ENCODE measurements around the gene CHDH. TPM values are rescaled to one million over a fixed set of nuclear protein-coding genes. Genes with fewer than 3 reads are reported as not detected.

Gene CHDH
- total RNA-seq, 2 donors from 2014 or later: 21.5 to 26.0 TPM

- TF ChIP-seq POLR2A (IDR thresholded peaks at IDR 0.05) (no peak), CTCF (IDR thresholded peaks at IDR 0.05) (no peak)
- no peak for DNase-seq
- Histone ChIP-seq H3K4me3 (no peak overlapping the region), H3K27ac (no peak overlapping the region), H3K27me3 (no peaks in the 10 kb centered on the region), H3K9me3 (no peaks in the 10 kb centered on the region), H3K36me3 (replicated peaks in 1 of 2; ENCODE audit: insufficient read depth in 1 of 2, low read depth in 2 of 2) (peaks cover 0 to 5% of the 10 kb centered on the region in 2 donors), H3K4me1 (peaks cover 17% of the 10 kb centered on the region)
- WGBS, 2 donors: 87 to 89% methylated on average over 23 to 24 of the region's 24 CpGs
- no peak for ATAC-seq
- intact Hi-C loops (cut with DNase I): no loop called here
Measured at GRCh38 chr3:53811143-53811927, 34.9 kb downstream of the CHDH start.

GRCh38 chr3:53809764-53810400 is 36.3 kb downstream of the CHDH start:
- peaks cover 21% of the 10 kb centered on the region for H3K4me1 ChIP-seq
- no peaks in the 10 kb centered on the region for H3K9me3 ChIP-seq
- H3K36me3 ChIP-seq (replicated peaks in 1 of 2; ENCODE audit: insufficient read depth in 1 of 2, low read depth in 2 of 2): peaks cover 0 to under 1% of the 10 kb centered on the region in 2 donors
- no peaks in the 10 kb centered on the region for H3K27me3 ChIP-seq
- H3K27ac ChIP-seq: no peak overlapping the region
- DNase-seq (no peak), ATAC-seq (no peak)
- TF ChIP-seq POLR2A (IDR thresholded peaks at IDR 0.05): no peak
- no peak for TF ChIP-seq CTCF (IDR thresholded peaks at IDR 0.05)
- 82 to 83% methylated on average over 26 to 28 of the region's 28 CpGs for WGBS, 2 donors
- H3K4me3 ChIP-seq: no peak overlapping the region
- intact Hi-C loops (cut with DNase I): no loop called here

- intact Hi-C loops (cut with DNase I): no loop called here
- Histone ChIP-seq H3K9me3 (no peaks in the 10 kb centered on the region), H3K4me3 (no peak overlapping the region), H3K27me3 (no peaks in the 10 kb centered on the region), H3K27ac (no peak overlapping the region), H3K4me1 (peaks cover 21% of the 10 kb centered on the region), H3K36me3 (replicated peaks in 1 of 2; ENCODE audit: insufficient read depth in 1 of 2, low read depth in 2 of 2) (no peaks in the 10 kb centered on the region)
- no peak for TF ChIP-seq CTCF (IDR thresholded peaks at IDR 0.05)
- DNase-seq (no peak), ATAC-seq (no peak)
- WGBS, 2 donors: 79 to 81% methylated on average over 10 to 12 of the region's 12 CpGs
Measured at GRCh38 chr3:53809267-53809666, 37.0 kb downstream of the CHDH start.

GRCh38 chr3:53808496-53808895 is 37.7 kb downstream of the CHDH start:
- no peak for DNase-seq
- Histone ChIP-seq H3K27ac (no peak overlapping the region), H3K36me3 (replicated peaks in 1 of 2; ENCODE audit: insufficient read depth in 1 of 2, low read depth in 2 of 2) (no peaks in the 10 kb centered on the region), H3K4me1 (peaks cover 21% of the 10 kb centered on the region), H3K27me3 (no peaks in the 10 kb centered on the region), H3K4me3 (no peak overlapping the region), H3K9me3 (no peaks in the 10 kb centered on the region)
- no peak for TF ChIP-seq CTCF (IDR thresholded peaks at IDR 0.05)
- no peak for TF ChIP-seq POLR2A (IDR thresholded peaks at IDR 0.05)
- ATAC-seq: no peak
- WGBS, 2 donors: 90 to 93% methylated on average over 13 of the region's 13 CpGs
- intact Hi-C loops (cut with DNase I): no loop called here

All from body of pancreas (tissue), 4 donors.